Neural cell (in vitro differentiated cells): ENCODE data around the gene SDC4. TPM values are rescaled to one million over a fixed set of nuclear protein-coding genes. Genes with fewer than 3 reads are reported as not detected.

Experiments used
- H2AFZ ChIP-seq: fragments of 200-600, 300-800 bp; sonication (generic), shearing (Covaris generic); 2 replicates; pipeline ENCODE4 v1.6.0; 2014; ENCODE audit warnings: low read depth, mild to moderate bottlenecking, antibody characterized with exemption, low read length, moderate library complexity
- H3F3A ChIP-seq: fragments of 200-600 bp; shearing (Covaris generic); 2 replicates; pipeline ENCODE4 v1.6.1; 2016; ENCODE audit warnings: mild to moderate bottlenecking, moderate library complexity, mixed read lengths, antibody characterized with exemption, low read length; ENCODE audit not compliant: insufficient read depth, poor library complexity, severe bottlenecking
- H3K27ac ChIP-seq: fragments of 200-600, 300-800 bp; sonication (generic), shearing (Covaris generic); 2 replicates; pipeline ENCODE4 v1.5.1; 2014; ENCODE audit warnings: mild to moderate bottlenecking, low read length, moderate library complexity
- H3K27me3 ChIP-seq: fragments of 300-800, 200-600 bp; sonication (generic), shearing (Covaris generic); 2 replicates; pipeline ENCODE4 v1.6.0; 2014; ENCODE audit warnings: mild to moderate bottlenecking, low read depth, low read length, moderate library complexity; ENCODE audit not compliant: insufficient read depth
- H3K36me3 ChIP-seq: fragments of 300-800, 200-600 bp; sonication (generic), shearing (Covaris generic); 2 replicates; pipeline ENCODE4 v1.5.1; 2014; ENCODE audit warnings: mild to moderate bottlenecking, antibody characterized with exemption, low read length, moderate library complexity; ENCODE audit not compliant: insufficient read depth
- H3K4me2 ChIP-seq: fragments of 300-800, 200-600 bp; sonication (generic), shearing (Covaris generic); 2 replicates; pipeline ENCODE4 v1.6.0; 2014; ENCODE audit warnings: mild to moderate bottlenecking, low read length
- H3K4me3 ChIP-seq: fragments of 300-800, 200-600 bp; sonication (generic), shearing (Covaris generic); 2 replicates; pipeline ENCODE4 v1.5.1; 2014; ENCODE audit warnings: mild to moderate bottlenecking, low read length, moderate library complexity
- H3K79me2 ChIP-seq: fragments of 200-600 bp; shearing (Covaris generic); replicated peaks from 2 replicates; pipeline ENCODE4 v1.6.0; 2014; ENCODE audit warnings: mild to moderate bottlenecking, low read length, moderate library complexity; ENCODE audit not compliant: insufficient read depth
- H3K9ac ChIP-seq: fragments of 300-800, 200-600 bp; sonication (generic), shearing (Covaris generic); 2 replicates; pipeline ENCODE4 v1.6.1; 2016; ENCODE audit warnings: mild to moderate bottlenecking, low read length, mixed read lengths
- H3K9me2 ChIP-seq: fragments of 200-600 bp; shearing (Covaris generic); 2 replicates; pipeline ENCODE4 v1.6.1; 2016; ENCODE audit warnings: mild to moderate bottlenecking, low read length, mixed read lengths; ENCODE audit not compliant: insufficient read depth
- H3K9me3 ChIP-seq: fragments of 200-600, 300-800 bp; sonication (generic), shearing (Covaris generic); 2 replicates; pipeline ENCODE4 v1.6.1; 2016; ENCODE audit warnings: mild to moderate bottlenecking, mixed run types, low read length, moderate library complexity, mixed read lengths
- H4K20me1 ChIP-seq: fragments of 200-600 bp; shearing (Covaris generic); 2 replicates; pipeline ENCODE4 v1.6.1; 2016; ENCODE audit warnings: mild to moderate bottlenecking, mixed run types; ENCODE audit not compliant: insufficient read depth
- EP300 ChIP-seq: fragments of 450-650 bp; conservative IDR thresholded peaks from 2 replicates; pipeline ENCODE4 v1.6.1; 2014; ENCODE audit warnings: antibody characterized with exemption, mild to moderate bottlenecking, moderate library complexity; ENCODE audit not compliant: poor library complexity, severe bottlenecking
- EZH2 ChIP-seq: fragments of 200-600, 300-800 bp; shearing (Covaris generic), sonication (generic); IDR thresholded peaks from 2 replicates; pipeline ENCODE4 v1.6.1; 2014; ENCODE audit warnings: antibody characterized with exemption, low read length, borderline replicate concordance, mild to moderate bottlenecking; ENCODE audit not compliant: insufficient read depth, poor library complexity, severe bottlenecking
- MXI1 ChIP-seq: fragments of 450-650 bp; conservative IDR thresholded peaks from 2 replicates; pipeline ENCODE4 v1.6.1; 2014; ENCODE audit warnings: antibody characterized with exemption, mild to moderate bottlenecking; ENCODE audit not compliant: poor library complexity, severe bottlenecking
- POLR2AphosphoS5 ChIP-seq: IDR thresholded peaks from 2 replicates; pipeline ENCODE4 v1.6.1; 2012
- RAD21 ChIP-seq: fragments of 450-650 bp; conservative IDR thresholded peaks from 2 replicates; pipeline ENCODE4 v1.6.1; 2014; ENCODE audit warnings: antibody characterized with exemption, mild to moderate bottlenecking, moderate library complexity
- SMC3 ChIP-seq: fragments of 450-650 bp; conservative IDR thresholded peaks from 2 replicates; pipeline ENCODE4 v1.6.1; 2014; ENCODE audit warnings: antibody characterized with exemption, mild to moderate bottlenecking, moderate library complexity; ENCODE audit not compliant: poor library complexity
- TAF1 ChIP-seq: IDR thresholded peaks from 2 replicates; pipeline ENCODE4 v1.6.1; 2012; ENCODE audit warnings: low read depth
- polyA plus RNA-seq: library from polyadenylated mRNA; depleted of rRNA; stranded (reverse); fragments of >200 nt; gene quantifications from 2 replicates; pipeline ENCODE4 v1.2.3, GENCODE V29; 2014
- TF ChIP-seq, protein P1 (sequence below): IDR thresholded peaks from 2 replicates; pipeline ENCODE4 v1.6.1; 2012; ENCODE audit warnings: borderline replicate concordance
- TF ChIP-seq, protein P2 (sequence below): fragments of 450-650 bp; IDR thresholded peaks from 2 replicates; pipeline ENCODE4 v1.5.1; 2014; ENCODE audit warnings: antibody characterized with exemption, mild to moderate bottlenecking, moderate library complexity; ENCODE audit not compliant: poor library complexity, severe bottlenecking

The SDC4 gene
- polyA plus RNA-seq, 1 donor from 2014 or later = not detected

DNA sequence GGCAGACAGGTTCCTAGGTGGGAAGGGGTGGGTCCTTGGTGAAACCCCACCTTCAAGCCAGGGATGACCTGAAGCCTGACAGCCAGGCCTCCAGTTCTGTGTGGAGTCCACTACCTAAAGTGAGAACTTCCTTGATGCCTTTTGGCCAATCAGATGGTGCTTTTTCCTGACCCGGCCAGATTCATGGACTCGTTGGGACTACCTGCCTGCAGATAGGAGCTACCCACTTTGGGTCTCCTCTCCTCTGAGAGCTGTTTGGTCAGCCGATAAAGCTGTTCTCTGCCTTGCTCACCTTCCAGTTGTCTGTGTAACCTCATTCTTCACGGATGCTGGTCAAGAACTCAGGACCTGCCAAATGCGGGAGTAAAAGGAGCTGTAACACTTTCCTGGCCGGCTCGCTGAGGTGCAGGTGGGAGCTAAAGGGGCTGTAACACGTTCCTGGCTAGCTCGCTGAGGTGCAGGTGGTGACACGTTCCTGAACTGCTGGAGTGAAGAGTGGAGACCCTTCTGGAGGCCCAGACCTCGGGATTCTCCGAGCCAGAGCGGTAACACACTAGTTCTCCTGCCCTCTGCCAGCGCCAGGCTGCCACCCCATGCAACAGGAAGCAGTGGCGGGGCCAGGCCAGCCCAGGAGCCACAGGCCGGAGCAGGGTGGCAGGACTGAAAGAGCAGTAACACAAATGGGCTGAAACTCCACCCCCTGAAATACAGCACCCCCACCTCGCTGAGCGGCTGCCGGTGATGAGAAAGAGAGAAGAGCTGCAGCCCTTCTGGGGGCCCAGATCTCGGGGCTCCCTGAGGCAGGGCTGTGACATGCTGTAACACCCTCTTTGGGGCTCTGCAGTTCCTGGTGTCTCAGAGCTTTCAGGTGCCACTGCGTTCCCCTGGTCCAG, 46.2 kb upstream of the SDC4 start:
- no peak overlapping the region for H3K4me3 ChIP-seq
- no peaks in the 10 kb centered on the region for H3K9me2 ChIP-seq
- no peaks in the 10 kb centered on the region for H3K36me3 ChIP-seq
- H2AFZ ChIP-seq = no peak overlapping the region
- no peaks in the 10 kb centered on the region for H4K20me1 ChIP-seq
- no peak overlapping the region for H3K4me2 ChIP-seq
- no peaks in the 10 kb centered on the region for H3K9me3 ChIP-seq
- TF ChIP-seq, protein P1, sequence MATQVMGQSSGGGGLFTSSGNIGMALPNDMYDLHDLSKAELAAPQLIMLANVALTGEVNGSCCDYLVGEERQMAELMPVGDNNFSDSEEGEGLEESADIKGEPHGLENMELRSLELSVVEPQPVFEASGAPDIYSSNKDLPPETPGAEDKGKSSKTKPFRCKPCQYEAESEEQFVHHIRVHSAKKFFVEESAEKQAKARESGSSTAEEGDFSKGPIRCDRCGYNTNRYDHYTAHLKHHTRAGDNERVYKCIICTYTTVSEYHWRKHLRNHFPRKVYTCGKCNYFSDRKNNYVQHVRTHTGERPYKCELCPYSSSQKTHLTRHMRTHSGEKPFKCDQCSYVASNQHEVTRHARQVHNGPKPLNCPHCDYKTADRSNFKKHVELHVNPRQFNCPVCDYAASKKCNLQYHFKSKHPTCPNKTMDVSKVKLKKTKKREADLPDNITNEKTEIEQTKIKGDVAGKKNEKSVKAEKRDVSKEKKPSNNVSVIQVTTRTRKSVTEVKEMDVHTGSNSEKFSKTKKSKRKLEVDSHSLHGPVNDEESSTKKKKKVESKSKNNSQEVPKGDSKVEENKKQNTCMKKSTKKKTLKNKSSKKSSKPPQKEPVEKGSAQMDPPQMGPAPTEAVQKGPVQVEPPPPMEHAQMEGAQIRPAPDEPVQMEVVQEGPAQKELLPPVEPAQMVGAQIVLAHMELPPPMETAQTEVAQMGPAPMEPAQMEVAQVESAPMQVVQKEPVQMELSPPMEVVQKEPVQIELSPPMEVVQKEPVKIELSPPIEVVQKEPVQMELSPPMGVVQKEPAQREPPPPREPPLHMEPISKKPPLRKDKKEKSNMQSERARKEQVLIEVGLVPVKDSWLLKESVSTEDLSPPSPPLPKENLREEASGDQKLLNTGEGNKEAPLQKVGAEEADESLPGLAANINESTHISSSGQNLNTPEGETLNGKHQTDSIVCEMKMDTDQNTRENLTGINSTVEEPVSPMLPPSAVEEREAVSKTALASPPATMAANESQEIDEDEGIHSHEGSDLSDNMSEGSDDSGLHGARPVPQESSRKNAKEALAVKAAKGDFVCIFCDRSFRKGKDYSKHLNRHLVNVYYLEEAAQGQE = no peak
- H3K9ac ChIP-seq = no peak overlapping the region
- H3K79me2 ChIP-seq = peaks cover 6% of the 10 kb centered on the region
- H3K27ac ChIP-seq = no peak overlapping the region
- no peaks in the 10 kb centered on the region for H3F3A ChIP-seq
- no peaks in the 10 kb centered on the region for H3K27me3 ChIP-seq

DNA sequence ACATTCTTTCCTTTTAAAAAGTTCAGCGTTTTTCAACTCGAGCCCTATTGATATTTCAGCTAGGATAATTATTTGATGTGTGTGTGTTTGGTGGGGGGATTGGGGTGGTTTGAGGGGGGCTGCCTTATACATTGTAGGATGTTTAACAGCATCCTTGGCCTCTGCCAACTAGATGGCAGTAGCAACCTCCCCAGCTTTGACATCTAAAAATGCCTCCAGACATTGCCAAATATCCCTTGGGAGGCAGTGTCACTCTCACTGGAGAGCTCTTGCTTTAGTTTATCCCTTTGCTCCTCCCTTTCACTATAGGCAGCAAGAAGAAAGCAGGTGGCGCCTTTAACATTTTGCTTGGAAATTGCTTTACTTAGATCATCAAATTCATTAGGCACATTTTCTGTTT, 44.5 kb upstream of the SDC4 start:
- peak overlapping the region; percentile 29 for H3K27ac ChIP-seq
- TF ChIP-seq TAF1 (no peak), SMC3 (peak; percentile 56), POLR2AphosphoS5 (peak; percentile 21), EZH2 (no peak), EP300 (peak; percentile 46), RAD21 (peak; percentile 59), MXI1 (no peak)
- TF ChIP-seq, protein P2, sequence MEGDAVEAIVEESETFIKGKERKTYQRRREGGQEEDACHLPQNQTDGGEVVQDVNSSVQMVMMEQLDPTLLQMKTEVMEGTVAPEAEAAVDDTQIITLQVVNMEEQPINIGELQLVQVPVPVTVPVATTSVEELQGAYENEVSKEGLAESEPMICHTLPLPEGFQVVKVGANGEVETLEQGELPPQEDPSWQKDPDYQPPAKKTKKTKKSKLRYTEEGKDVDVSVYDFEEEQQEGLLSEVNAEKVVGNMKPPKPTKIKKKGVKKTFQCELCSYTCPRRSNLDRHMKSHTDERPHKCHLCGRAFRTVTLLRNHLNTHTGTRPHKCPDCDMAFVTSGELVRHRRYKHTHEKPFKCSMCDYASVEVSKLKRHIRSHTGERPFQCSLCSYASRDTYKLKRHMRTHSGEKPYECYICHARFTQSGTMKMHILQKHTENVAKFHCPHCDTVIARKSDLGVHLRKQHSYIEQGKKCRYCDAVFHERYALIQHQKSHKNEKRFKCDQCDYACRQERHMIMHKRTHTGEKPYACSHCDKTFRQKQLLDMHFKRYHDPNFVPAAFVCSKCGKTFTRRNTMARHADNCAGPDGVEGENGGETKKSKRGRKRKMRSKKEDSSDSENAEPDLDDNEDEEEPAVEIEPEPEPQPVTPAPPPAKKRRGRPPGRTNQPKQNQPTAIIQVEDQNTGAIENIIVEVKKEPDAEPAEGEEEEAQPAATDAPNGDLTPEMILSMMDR = peak; percentile 71
- TF ChIP-seq, protein P1 = no peak

More for the DNA sequence above, 44.5 kb upstream of the SDC4 start:
- H3K4me3 ChIP-seq = peak overlapping the region; percentile 11
- no peaks in the 10 kb centered on the region for H3K9me2 ChIP-seq
- no peak overlapping the region for H3K9ac ChIP-seq
- no peaks in the 10 kb centered on the region for H3K9me3 ChIP-seq
- no peaks in the 10 kb centered on the region for H3F3A ChIP-seq
- no peaks in the 10 kb centered on the region for H4K20me1 ChIP-seq
- H3K27me3 ChIP-seq = no peaks in the 10 kb centered on the region
- no peak overlapping the region for H3K4me2 ChIP-seq
- no peak overlapping the region for H2AFZ ChIP-seq
- H3K36me3 ChIP-seq = no peaks in the 10 kb centered on the region
- H3K79me2 ChIP-seq = peaks cover 6% of the 10 kb centered on the region
